ENCODE data around the gene MTOR.
"Not testable (repeated sequence)": the region's sequence is repeated elsewhere in the genome, so short reads cannot be mapped to it uniquely, and the experiment has no call there.

MTOR gene

GRCh38 chr1:11180342-11180744 lies 82.0 kb downstream of the MTOR start:
- DNase-seq (ENCODE audit: low read depth) = no peak

DNA sequence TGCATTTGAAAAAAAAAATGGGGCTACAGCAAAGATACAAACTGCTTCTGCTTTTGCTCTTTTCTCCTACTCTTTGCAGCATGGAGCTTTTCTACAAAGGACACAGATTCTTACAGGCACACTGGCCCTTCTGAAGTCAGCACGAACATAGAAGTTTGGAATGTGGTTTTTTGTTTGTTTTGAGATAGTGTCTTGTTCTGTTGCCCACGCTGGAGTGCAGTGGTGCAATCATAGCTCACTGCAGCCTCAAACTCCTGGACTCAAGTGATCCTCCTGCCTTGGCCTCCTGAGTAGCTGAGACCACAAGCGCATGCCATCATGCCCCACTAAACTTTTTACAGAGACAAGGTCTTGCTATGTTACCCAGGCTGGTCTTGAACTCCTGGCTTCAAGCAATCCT lies 82.6 kb downstream of the MTOR start:
- DNase-seq (ENCODE audit: low read depth) = not testable (repeated sequence)

- no peak for DNase-seq (ENCODE audit: low read depth)
These were observed 83.2 kb downstream of the MTOR start for GRCh38 chr1:11179125-11179524.

GRCh38 chr1:11178021-11179015 lies 84.0 kb downstream of the MTOR start:
- no peak for DNase-seq (ENCODE audit: low read depth)

DNA sequence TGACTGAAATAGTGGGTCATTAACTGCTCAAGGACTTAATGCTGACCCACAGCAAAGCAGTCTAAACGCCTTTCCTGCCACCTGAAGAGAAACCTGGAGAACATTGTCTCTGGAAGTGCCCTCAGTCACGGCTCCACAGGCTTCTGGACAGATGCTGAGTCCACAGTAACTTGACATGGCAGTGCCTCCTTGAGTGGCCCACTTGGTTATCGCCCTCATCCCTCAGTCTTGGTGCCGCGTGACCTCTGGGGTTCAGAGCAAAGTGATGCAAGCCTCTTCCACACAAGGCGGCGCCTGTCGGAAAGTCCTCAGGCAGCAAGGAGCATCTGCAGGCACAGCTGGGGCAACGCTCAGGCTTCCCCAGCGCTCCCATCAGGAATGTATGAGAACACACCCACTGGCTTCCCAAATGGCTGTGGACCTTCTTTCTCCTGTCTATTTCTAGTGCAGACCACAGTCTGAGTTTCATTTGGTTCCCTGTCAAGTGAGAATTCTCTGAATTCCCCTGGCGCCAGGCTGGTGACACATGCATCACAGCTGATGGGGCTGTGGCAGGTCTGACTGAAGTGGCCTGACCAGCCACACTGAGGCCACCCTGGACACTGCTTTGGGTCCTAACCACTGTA lies 86.2 kb downstream of the MTOR start:
- DNase-seq (ENCODE audit: low read depth) = no peak

GRCh38 chr1:11175461-11175860 lies 86.9 kb downstream of the MTOR start:
- DNase-seq (ENCODE audit: low read depth) = no peak

DNA sequence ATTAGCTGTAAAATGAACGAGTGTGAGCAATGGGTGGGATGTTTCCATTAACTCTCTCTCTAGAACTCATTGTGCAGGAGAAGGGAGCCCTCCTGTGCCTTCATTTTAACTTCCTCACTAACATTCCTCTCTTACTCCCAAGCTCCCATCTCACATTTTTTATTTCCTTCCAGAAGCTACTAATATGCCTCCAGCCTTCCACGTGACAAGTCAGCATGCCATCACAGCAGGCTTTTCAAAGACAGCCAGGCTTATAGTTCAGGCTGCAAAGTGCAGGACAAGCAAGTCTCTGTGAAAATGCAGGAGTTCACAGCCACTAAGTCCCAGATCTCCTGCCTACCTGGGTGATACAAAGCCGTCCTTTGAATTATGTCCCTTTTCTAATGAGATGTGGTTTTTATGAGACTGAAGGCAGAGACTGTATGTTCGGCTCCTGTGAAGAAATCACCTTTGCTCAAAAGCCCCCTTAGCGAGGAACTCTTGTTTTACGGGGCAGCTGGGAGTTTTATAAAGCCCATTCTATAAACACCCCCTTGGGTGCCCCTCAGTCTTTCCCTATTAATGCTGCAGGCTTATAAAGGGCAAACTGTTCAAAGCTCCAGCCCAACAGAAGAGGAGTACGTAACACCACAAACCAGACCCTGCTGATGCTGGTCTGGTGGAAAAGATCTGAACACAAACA lies 87.9 kb downstream of the MTOR start:
- no peak for DNase-seq (ENCODE audit: low read depth)

GRCh38 chr1:11170102-11170501 lies 92.2 kb downstream of the MTOR start:
- DNase-seq (ENCODE audit: low read depth) = no peak

- DNase-seq (ENCODE audit: low read depth) = no peak
These were observed 93.1 kb downstream of the MTOR start for GRCh38 chr1:11169202-11169601.

DNA sequence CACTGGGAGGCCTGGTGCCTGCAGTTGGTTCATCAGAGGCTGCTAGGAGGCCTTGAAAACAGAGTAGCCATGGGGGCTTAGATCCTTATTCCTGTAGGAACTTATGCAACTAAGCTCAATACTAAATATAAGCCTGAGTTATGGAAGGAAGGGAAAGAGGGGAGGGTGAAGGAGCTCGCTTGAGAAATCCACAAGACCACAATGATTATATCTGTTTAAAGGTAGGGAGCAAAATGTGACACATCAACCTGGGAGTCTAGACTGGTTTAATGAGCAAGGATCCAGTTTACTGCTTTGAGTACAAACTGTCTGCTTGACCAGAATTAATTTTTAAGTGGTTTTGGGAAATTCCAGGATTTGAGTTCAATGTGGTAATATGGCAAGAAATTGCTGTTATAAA lies 93.6 kb downstream of the MTOR start:
- no peak for DNase-seq (ENCODE audit: low read depth)

GRCh38 chr1:11166744-11167143 lies 95.6 kb downstream of the MTOR start:
- not testable (repeated sequence) for DNase-seq (ENCODE audit: low read depth)

DNA sequence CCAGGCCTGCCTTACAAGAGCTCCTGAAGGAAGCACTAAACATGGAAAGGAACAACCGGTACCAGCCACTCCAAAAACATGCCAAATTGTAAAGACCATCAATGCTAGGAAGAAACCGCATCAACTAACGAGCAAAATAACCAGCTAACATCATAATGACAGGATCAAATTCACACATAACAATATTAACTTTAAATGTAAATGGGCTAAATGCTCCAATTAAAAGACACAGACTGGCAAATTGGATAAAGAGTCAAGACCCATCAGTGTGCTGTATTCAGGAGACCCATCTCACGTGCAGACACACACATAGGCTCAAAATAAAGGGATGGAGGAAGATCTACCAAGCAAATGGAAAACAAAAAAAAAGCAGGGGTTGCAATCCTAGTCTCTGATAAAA lies 99.6 kb downstream of the MTOR start:
- not testable (repeated sequence) for DNase-seq (ENCODE audit: low read depth)

- no peak for DNase-seq (ENCODE audit: low read depth)
These were observed 103.5 kb downstream of the MTOR start for GRCh38 chr1:11158720-11159321.

- no peak for DNase-seq (ENCODE audit: low read depth)
These were observed 104.1 kb downstream of the MTOR start for GRCh38 chr1:11158291-11158690.

- no peak for DNase-seq (ENCODE audit: low read depth)
These were observed 104.5 kb downstream of the MTOR start for GRCh38 chr1:11157867-11158266.

- no peak for DNase-seq (ENCODE audit: low read depth)
These were observed 105.0 kb downstream of the MTOR start for GRCh38 chr1:11157394-11157793.

- DNase-seq (ENCODE audit: low read depth) = no peak
These were observed 105.4 kb downstream of the MTOR start for GRCh38 chr1:11156963-11157362.

- no peak for DNase-seq (ENCODE audit: low read depth)
These were observed 105.9 kb downstream of the MTOR start for GRCh38 chr1:11156441-11156840.

- DNase-seq (ENCODE audit: low read depth) = no peak
These were observed 109.2 kb downstream of the MTOR start for GRCh38 chr1:11153184-11153583.

- DNase-seq (ENCODE audit: low read depth) = no peak
These were observed 109.6 kb downstream of the MTOR start for GRCh38 chr1:11152755-11153154.

GRCh38 chr1:11151826-11152612 lies 110.3 kb downstream of the MTOR start:
- no peak for DNase-seq (ENCODE audit: low read depth)

GRCh38 chr1:11151114-11151513 lies 111.2 kb downstream of the MTOR start:
- no peak for DNase-seq (ENCODE audit: low read depth)
